ENCODE measurements around the gene RBBP8NL.

- TF ChIP-seq YY1 (IDR thresholded peaks at IDR 0.05; ENCODE audit: low read depth) (no peak), EP300 (IDR thresholded peaks at IDR 0.05; ENCODE audit: borderline replicate concordance) (no peak), NFIC (IDR thresholded peaks at IDR 0.05) (no peak), USF1 (IDR thresholded peaks at IDR 0.05) (no peak), MAX (IDR thresholded peaks at IDR 0.05) (no peak), REST (IDR thresholded peaks at IDR 0.05; ENCODE audit: low read depth) (no peak), CEBPB (IDR thresholded peaks at IDR 0.05) (no peak), CREB1 (IDR thresholded peaks at IDR 0.05; ENCODE audit: low read depth) (no peak), TEAD4 (IDR thresholded peaks at IDR 0.05) (no peak), RAD21 (IDR thresholded peaks at IDR 0.05; ENCODE audit: low read depth) (no peak)
These were observed 35.7 kb upstream of the RBBP8NL start for GRCh38 chr20:62462976-62463592.

Measured in Ishikawa (cell line).